HEK293 (cell line): ENCODE data around the gene ZNF519.
"Not testable (repeated sequence)": the region's sequence is repeated elsewhere in the genome, so short reads cannot be mapped to it uniquely, and the experiment has no call there.

Experiments used
- KLF9 ChIP-seq: fragments of 450-650 bp; formaldehyde crosslinking; IDR thresholded peaks from 2 replicates; pipeline ENCODE4 v1.5.1; 2016; ENCODE audit warnings: missing biosample characterization, missing genetic modification characterization, low read depth
- RBAK ChIP-seq: fragments of 450-650 bp; formaldehyde crosslinking; IDR thresholded peaks from 2 replicates; pipeline ENCODE4 v1.5.1; 2016; ENCODE audit warnings: missing biosample characterization, missing genetic modification characterization
- ZBTB20 ChIP-seq: fragments of 450-650 bp; formaldehyde crosslinking; IDR thresholded peaks from 2 replicates; pipeline ENCODE4 v1.5.1; 2016; ENCODE audit warnings: missing biosample characterization, missing genetic modification characterization
- ZBTB8A ChIP-seq: fragments of 450-650 bp; formaldehyde crosslinking; IDR thresholded peaks from 2 replicates; pipeline ENCODE4 v1.5.1; 2016; ENCODE audit warnings: missing biosample characterization, missing genetic modification characterization
- ZNF239 ChIP-seq: fragments of 450-650 bp; formaldehyde crosslinking; IDR thresholded peaks from 2 replicates; pipeline ENCODE4 v1.5.1; 2016; ENCODE audit warnings: missing biosample characterization, missing genetic modification characterization
- ZNF501 ChIP-seq: fragments of 450-650 bp; formaldehyde crosslinking; IDR thresholded peaks from 2 replicates; pipeline ENCODE4 v1.5.1; 2016; ENCODE audit warnings: missing biosample characterization, missing genetic modification characterization
- ZNF768 ChIP-seq: fragments of 450-650 bp; formaldehyde crosslinking; IDR thresholded peaks from 2 replicates; pipeline ENCODE4 v1.5.1; 2018; ENCODE audit warnings: missing biosample characterization, mild to moderate bottlenecking, missing genetic modification characterization
- ZNF837 ChIP-seq: fragments of 450-650 bp; formaldehyde crosslinking; IDR thresholded peaks from 2 replicates; pipeline ENCODE4 v1.5.1; 2016; ENCODE audit warnings: missing biosample characterization, missing genetic modification characterization
- ZSCAN30 ChIP-seq: fragments of 450-650 bp; IDR thresholded peaks from 2 replicates; pipeline ENCODE4 v1.5.1; 2018; ENCODE audit warnings: missing biosample characterization, mild to moderate bottlenecking, missing genetic modification characterization, moderate library complexity
- TF ChIP-seq, protein P1 (sequence below): fragments of 450-650 bp; IDR thresholded peaks from 2 replicates; pipeline ENCODE4 v1.5.1; 2018; ENCODE audit warnings: missing biosample characterization, mild to moderate bottlenecking, missing genetic modification characterization
- TF ChIP-seq, protein P2 (sequence below): fragments of 450-650 bp; formaldehyde crosslinking; IDR thresholded peaks from 2 replicates; pipeline ENCODE4 v1.5.1; 2017; ENCODE audit warnings: missing biosample characterization, missing genetic modification characterization
- TF ChIP-seq, protein P3 (sequence below): fragments of 450-650 bp; formaldehyde crosslinking; IDR thresholded peaks from 2 replicates; pipeline ENCODE4 v1.5.1; 2016; ENCODE audit warnings: missing biosample characterization, missing genetic modification characterization
- TF ChIP-seq, protein P4 (sequence below): fragments of 450-650 bp; formaldehyde crosslinking; IDR thresholded peaks from 2 replicates; pipeline ENCODE4 v1.5.1; 2016; ENCODE audit warnings: missing biosample characterization, missing genetic modification characterization

DNA sequence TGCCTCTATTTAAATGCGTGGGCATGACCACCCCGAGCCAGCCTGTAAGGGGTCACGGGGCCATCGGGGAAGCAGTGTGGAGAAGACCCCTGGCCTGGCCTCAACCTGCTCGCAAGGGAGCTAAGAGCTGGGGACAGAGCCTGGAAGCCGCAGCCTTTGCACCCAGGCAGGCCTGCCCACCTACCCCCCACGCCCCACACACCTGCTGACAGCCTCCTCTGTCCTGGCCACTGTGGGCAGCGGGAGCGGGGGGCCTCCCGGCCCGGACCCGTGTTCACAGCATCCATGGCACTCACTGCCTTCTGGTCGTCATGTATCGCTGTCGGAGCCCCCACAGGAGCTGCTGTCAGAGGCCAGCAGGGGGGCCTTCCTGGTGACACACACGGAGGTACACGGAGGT lies 11.2 kb upstream of the ZNF519 start:
- not testable (repeated sequence) for TF ChIP-seq RBAK (tag by site-specific recombination); ZNF501 (tag by site-specific recombination); ZSCAN30 (tag by site-specific recombination); ZBTB8A (tag by site-specific recombination); KLF9 (tag by site-specific recombination); ZBTB20; ZNF239 (tag by site-specific recombination); ZNF768 (tag by site-specific recombination); ZNF837 (tag by site-specific recombination)
- TF ChIP-seq, protein P1, sequence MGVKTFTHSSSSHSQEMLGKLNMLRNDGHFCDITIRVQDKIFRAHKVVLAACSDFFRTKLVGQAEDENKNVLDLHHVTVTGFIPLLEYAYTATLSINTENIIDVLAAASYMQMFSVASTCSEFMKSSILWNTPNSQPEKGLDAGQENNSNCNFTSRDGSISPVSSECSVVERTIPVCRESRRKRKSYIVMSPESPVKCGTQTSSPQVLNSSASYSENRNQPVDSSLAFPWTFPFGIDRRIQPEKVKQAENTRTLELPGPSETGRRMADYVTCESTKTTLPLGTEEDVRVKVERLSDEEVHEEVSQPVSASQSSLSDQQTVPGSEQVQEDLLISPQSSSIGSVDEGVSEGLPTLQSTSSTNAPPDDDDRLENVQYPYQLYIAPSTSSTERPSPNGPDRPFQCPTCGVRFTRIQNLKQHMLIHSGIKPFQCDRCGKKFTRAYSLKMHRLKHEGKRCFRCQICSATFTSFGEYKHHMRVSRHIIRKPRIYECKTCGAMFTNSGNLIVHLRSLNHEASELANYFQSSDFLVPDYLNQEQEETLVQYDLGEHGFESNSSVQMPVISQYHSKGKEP (tag by site-specific recombination), result not testable (repeated sequence)
- TF ChIP-seq, protein P2, sequence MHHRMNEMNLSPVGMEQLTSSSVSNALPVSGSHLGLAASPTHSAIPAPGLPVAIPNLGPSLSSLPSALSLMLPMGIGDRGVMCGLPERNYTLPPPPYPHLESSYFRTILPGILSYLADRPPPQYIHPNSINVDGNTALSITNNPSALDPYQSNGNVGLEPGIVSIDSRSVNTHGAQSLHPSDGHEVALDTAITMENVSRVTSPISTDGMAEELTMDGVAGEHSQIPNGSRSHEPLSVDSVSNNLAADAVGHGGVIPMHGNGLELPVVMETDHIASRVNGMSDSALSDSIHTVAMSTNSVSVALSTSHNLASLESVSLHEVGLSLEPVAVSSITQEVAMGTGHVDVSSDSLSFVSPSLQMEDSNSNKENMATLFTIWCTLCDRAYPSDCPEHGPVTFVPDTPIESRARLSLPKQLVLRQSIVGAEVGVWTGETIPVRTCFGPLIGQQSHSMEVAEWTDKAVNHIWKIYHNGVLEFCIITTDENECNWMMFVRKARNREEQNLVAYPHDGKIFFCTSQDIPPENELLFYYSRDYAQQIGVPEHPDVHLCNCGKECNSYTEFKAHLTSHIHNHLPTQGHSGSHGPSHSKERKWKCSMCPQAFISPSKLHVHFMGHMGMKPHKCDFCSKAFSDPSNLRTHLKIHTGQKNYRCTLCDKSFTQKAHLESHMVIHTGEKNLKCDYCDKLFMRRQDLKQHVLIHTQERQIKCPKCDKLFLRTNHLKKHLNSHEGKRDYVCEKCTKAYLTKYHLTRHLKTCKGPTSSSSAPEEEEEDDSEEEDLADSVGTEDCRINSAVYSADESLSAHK (tag by site-specific recombination), result not testable (repeated sequence)
- TF ChIP-seq, protein P3, sequence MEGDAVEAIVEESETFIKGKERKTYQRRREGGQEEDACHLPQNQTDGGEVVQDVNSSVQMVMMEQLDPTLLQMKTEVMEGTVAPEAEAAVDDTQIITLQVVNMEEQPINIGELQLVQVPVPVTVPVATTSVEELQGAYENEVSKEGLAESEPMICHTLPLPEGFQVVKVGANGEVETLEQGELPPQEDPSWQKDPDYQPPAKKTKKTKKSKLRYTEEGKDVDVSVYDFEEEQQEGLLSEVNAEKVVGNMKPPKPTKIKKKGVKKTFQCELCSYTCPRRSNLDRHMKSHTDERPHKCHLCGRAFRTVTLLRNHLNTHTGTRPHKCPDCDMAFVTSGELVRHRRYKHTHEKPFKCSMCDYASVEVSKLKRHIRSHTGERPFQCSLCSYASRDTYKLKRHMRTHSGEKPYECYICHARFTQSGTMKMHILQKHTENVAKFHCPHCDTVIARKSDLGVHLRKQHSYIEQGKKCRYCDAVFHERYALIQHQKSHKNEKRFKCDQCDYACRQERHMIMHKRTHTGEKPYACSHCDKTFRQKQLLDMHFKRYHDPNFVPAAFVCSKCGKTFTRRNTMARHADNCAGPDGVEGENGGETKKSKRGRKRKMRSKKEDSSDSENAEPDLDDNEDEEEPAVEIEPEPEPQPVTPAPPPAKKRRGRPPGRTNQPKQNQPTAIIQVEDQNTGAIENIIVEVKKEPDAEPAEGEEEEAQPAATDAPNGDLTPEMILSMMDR (tag by site-specific recombination), result not testable (repeated sequence)
- TF ChIP-seq, protein P4, sequence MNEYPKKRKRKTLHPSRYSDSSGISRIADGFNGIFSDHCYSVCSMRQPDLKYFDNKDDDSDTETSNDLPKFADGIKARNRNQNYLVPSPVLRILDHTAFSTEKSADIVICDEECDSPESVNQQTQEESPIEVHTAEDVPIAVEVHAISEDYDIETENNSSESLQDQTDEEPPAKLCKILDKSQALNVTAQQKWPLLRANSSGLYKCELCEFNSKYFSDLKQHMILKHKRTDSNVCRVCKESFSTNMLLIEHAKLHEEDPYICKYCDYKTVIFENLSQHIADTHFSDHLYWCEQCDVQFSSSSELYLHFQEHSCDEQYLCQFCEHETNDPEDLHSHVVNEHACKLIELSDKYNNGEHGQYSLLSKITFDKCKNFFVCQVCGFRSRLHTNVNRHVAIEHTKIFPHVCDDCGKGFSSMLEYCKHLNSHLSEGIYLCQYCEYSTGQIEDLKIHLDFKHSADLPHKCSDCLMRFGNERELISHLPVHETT (tag by site-specific recombination), result not testable (repeated sequence)
